SK-N-SH (cell line): ENCODE measurements around the gene PIP4K2C.

Experiments
- FOXM1 ChIP-seq: IDR thresholded peaks from 2 replicates; pipeline ENCODE4 v1.4.0; 2012; ENCODE audit warnings: low read depth, mild to moderate bottlenecking
- NFIC ChIP-seq: IDR thresholded peaks from 2 replicates; pipeline ENCODE4 v1.4.0; 2012; ENCODE audit warnings: borderline replicate concordance
- NRF1 ChIP-seq: IDR thresholded peaks from 2 replicates; pipeline ENCODE4 v1.6.1; 2012; ENCODE audit warnings: low read depth, mild to moderate bottlenecking, low read length
- POLR2AphosphoS5 ChIP-seq: IDR thresholded peaks from 2 replicates; pipeline ENCODE4 v1.6.1; 2012; ENCODE audit warnings: low read depth, low read length
- RCOR1 ChIP-seq: fragments of 150-350 bp; IDR thresholded peaks from 2 replicates; pipeline ENCODE4 v1.6.1; 2017; ENCODE audit warnings: antibody characterized with exemption, low read length
- RFX5 ChIP-seq: IDR thresholded peaks from 2 replicates; pipeline ENCODE4 v1.6.1; 2012; ENCODE audit warnings: mild to moderate bottlenecking, improper control_type of control experiment, low read length
- SIN3A ChIP-seq: IDR thresholded peaks from 2 replicates; pipeline ENCODE4 v1.6.1; 2012; ENCODE audit warnings: low read depth, mild to moderate bottlenecking, low read length, moderate library complexity, borderline replicate concordance
- YY1 ChIP-seq: IDR thresholded peaks from 2 replicates; pipeline ENCODE4 v1.4.0; 2012; ENCODE audit warnings: low read depth, mild to moderate bottlenecking
- TF ChIP-seq, protein P1 (sequence below): fragments of 200-600 bp; sonication (generic); IDR thresholded peaks from 2 replicates; pipeline ENCODE4 v1.6.1; 2017; ENCODE audit warnings: antibody characterized with exemption, mild to moderate bottlenecking, moderate library complexity
- TF ChIP-seq, protein P2 (sequence below): IDR thresholded peaks from 2 replicates; pipeline ENCODE4 v1.4.0; 2012; ENCODE audit warnings: low read depth, borderline replicate concordance

DNA sequence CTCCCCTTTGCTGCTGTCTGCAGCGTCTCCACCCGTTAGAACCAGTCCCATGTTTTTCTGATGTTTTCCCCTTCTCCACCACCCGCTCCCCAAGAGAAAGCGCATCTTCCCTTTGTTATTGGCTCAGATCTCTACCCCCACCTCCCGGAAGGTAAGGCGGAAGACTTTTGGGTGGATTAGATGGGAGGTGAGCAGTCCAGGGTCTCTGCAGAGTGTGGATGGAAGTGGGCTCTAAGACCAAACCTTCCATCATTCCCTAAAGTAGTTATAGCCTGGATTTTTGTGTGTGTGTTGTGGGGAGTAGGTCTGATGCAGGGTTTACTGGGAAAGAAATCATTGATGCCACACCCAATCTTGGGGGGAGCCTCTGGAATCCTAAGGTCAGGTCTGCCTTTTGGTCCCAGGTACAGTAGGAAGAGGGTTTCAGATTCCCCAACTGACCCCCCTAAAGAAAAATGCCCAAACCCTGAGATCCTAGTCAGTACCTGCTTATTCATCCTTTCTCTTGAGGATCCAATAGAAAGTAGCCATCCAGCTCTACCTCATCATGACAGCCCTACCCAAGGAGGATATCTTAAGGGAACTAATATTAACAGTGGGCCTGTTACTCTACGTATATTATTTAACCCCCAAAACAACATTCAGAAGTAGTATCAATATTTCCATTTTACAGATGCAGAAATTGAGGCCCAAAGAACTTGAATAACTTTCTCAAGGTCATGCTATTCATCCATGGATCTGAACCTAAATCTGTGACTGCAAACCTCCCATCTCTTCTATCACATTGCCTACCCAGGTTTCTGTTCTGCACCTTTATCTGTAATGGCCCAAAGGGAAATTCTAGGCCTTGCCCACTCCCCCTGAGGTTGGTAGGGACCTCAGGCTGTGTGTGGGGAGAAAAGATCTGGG, 40.1 kb upstream of the PIP4K2C start:
- TF ChIP-seq, protein P1, sequence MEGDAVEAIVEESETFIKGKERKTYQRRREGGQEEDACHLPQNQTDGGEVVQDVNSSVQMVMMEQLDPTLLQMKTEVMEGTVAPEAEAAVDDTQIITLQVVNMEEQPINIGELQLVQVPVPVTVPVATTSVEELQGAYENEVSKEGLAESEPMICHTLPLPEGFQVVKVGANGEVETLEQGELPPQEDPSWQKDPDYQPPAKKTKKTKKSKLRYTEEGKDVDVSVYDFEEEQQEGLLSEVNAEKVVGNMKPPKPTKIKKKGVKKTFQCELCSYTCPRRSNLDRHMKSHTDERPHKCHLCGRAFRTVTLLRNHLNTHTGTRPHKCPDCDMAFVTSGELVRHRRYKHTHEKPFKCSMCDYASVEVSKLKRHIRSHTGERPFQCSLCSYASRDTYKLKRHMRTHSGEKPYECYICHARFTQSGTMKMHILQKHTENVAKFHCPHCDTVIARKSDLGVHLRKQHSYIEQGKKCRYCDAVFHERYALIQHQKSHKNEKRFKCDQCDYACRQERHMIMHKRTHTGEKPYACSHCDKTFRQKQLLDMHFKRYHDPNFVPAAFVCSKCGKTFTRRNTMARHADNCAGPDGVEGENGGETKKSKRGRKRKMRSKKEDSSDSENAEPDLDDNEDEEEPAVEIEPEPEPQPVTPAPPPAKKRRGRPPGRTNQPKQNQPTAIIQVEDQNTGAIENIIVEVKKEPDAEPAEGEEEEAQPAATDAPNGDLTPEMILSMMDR, result no peak
- TF ChIP-seq RFX5 (no peak), SIN3A (no peak), NFIC (no peak), POLR2AphosphoS5 (no peak), RCOR1 (no peak), YY1 (no peak), NRF1 (no peak), FOXM1 (no peak)
- TF ChIP-seq, protein P2, sequence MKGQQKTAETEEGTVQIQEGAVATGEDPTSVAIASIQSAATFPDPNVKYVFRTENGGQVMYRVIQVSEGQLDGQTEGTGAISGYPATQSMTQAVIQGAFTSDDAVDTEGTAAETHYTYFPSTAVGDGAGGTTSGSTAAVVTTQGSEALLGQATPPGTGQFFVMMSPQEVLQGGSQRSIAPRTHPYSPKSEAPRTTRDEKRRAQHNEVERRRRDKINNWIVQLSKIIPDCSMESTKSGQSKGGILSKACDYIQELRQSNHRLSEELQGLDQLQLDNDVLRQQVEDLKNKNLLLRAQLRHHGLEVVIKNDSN, result no peak
